Activated naive CD8-positive, alpha-beta T cell treated with anti-CD3 and anti-CD28 coated beads, Interleukin-2, amount 50 U/mL, for 24 hours (primary cell): ENCODE data around the gene RGS16.

Experiments
- ATAC-seq: fragments of 150-1000 bp; cut with Tn5 transposase; one replicate; pipeline ENCODE4 v1.10.0; 2021
- DNase-seq: peaks from one replicate; pipeline ENCODE4 v3.0.0; 2021
- H3K27ac Mint-ChIP-seq: one replicate; pipeline ENCODE4 v1.8.0; 2021; ENCODE audit warnings: mild to moderate bottlenecking, mixed read lengths
- H3K27me3 Mint-ChIP-seq: one replicate; pipeline ENCODE4 v1.8.0; 2021; ENCODE audit warnings: mixed read lengths
- H3K36me3 Mint-ChIP-seq: one replicate; pipeline ENCODE4 v1.8.0; 2021; ENCODE audit warnings: low read depth, mixed read lengths
- H3K4me1 Mint-ChIP-seq: one replicate; pipeline ENCODE4 v1.8.0; 2021; ENCODE audit warnings: mixed read lengths
- H3K4me3 Mint-ChIP-seq: one replicate; pipeline ENCODE4 v1.8.0; 2021; ENCODE audit warnings: mild to moderate bottlenecking, moderate library complexity, mixed read lengths
- H3K9me3 Mint-ChIP-seq: one replicate; pipeline ENCODE4 v1.8.0; 2021; ENCODE audit warnings: mixed read lengths

Gene RGS16

GRCh38 chr1:182624577-182624976 is 20.4 kb upstream of the RGS16 start:
- Mint-ChIP-seq H3K9me3 (peaks cover 8% of the 10 kb centered on the region), H3K27me3 (peaks cover 11% of the 10 kb centered on the region), H3K36me3 (peaks cover 7% of the 10 kb centered on the region), H3K27ac (peak overlapping the region; percentile 65), H3K4me1 (peaks cover 82% of the 10 kb centered on the region), H3K4me3 (no peak overlapping the region)
- DNase-seq (no peak), ATAC-seq (no peak)

DNA sequence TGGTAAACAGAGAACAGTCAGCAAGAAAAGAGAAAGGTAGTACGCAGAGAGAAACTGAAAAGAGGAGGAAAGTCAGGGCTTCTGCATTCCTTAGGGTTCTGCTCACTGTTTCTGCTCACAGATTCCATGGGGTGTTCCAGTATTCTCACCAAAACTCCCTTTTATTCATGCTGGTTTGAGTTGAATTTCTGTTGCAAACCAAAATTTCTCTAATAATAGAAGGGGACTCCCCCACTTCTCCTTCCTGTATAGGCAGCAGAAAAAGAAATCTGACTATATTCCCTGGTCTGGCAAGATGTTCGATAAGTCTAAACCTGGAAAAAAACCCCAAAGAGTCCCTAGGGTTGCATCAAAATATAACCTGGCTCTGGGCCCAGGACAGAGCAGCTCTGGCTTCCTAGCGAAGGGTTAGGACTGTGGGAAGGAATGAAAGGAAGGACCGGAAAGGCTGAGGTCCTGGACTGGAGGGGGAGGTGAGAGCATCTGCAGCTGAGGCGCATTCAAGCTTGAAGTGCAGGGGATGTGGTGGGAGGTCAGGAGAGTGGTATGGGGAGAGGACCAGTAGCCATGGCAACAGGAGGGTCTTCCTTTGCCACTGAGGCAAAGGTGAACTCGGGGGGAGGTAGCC is 18.8 kb upstream of the RGS16 start:
- no peak for ATAC-seq
- DNase-seq: no peak
- peak overlapping the region; percentile 53 for H3K27ac Mint-ChIP-seq
- peaks cover 11% of the 10 kb centered on the region for H3K36me3 Mint-ChIP-seq
- peaks cover 13% of the 10 kb centered on the region for H3K9me3 Mint-ChIP-seq
- H3K4me3 Mint-ChIP-seq: no peak overlapping the region
- H3K27me3 Mint-ChIP-seq: peaks cover 11% of the 10 kb centered on the region
- H3K4me1 Mint-ChIP-seq: peaks cover 86% of the 10 kb centered on the region

GRCh38 chr1:182621906-182622305 is 17.7 kb upstream of the RGS16 start:
- Mint-ChIP-seq H3K4me1 (peaks cover 94% of the 10 kb centered on the region), H3K27me3 (peaks cover 6% of the 10 kb centered on the region), H3K4me3 (no peak overlapping the region), H3K36me3 (peaks cover 11% of the 10 kb centered on the region), H3K9me3 (peaks cover 13% of the 10 kb centered on the region), H3K27ac (no peak overlapping the region)
- ATAC-seq: no peak
- no peak for DNase-seq

DNA sequence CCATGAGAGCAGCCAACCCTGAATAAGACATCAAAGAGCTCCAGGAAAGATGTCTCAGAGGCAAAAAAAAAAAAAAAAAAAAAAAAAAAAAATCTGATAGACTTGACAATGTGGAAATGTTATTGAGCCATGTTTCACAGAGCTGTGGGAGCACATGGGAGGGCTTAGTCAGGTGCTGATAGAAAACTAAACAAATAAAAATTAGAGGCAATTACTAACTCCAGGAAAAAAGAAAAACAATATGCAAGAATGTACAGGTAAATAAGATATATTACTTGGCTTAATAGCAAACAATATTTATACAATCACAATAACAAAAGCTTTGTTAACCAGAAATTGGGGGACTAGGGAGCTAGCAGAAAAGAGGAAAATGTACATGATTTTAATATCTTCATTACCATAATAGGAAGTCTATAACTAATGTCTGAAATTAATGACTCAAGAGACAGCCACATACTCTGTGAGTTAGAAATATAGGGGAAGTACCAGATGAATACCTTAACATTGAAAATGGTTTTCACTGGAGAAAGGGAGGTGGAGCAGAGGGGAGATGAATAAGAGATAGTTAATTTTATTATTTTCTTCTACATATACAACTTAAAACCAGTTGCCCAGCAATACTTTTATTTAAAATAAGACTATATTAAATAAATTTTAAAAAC is 16.9 kb upstream of the RGS16 start:
- Mint-ChIP-seq H3K27me3 (peaks cover 4% of the 10 kb centered on the region), H3K4me3 (peak overlapping the region; percentile 36), H3K36me3 (peaks cover 12% of the 10 kb centered on the region), H3K9me3 (peaks cover 13% of the 10 kb centered on the region), H3K4me1 (peaks cover 94% of the 10 kb centered on the region), H3K27ac (peak overlapping the region; percentile 79)
- DNase-seq (no peak), ATAC-seq (peak; percentile 52)

GRCh38 chr1:182617734-182618351 is 13.7 kb upstream of the RGS16 start:
- Mint-ChIP-seq H3K27ac (peak overlapping the region; percentile 44), H3K36me3 (peaks cover 13% of the 10 kb centered on the region), H3K27me3 (peaks cover 15% of the 10 kb centered on the region), H3K4me1 (peaks cover 91% of the 10 kb centered on the region), H3K4me3 (peak overlapping the region; percentile 39), H3K9me3 (peaks cover 13% of the 10 kb centered on the region)
- DNase-seq (no peak), ATAC-seq (peak; percentile 16)

DNA sequence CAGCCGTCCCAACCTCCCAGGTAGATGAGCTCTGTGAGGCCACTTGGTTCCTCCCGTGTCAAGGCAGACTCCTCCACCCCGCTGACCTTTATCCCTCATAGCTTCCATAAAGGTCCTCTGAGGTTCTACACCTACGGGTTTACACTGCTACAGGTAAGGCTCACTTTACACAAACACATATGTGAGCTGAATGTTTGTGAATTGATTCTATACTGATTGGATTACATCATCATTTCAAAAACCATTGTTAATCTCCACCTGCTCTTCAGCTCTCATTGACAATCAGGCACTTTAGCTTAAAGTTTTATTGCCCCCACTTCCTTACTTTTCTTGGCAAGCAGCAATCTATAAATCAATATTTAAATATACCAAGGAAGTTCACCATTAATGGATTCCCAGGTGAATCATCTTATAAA is 12.8 kb upstream of the RGS16 start:
- Mint-ChIP-seq H3K36me3 (peaks cover 13% of the 10 kb centered on the region), H3K4me3 (peak overlapping the region; percentile 81), H3K9me3 (peaks cover 13% of the 10 kb centered on the region), H3K27me3 (peaks cover 24% of the 10 kb centered on the region), H3K27ac (peak overlapping the region; percentile 95), H3K4me1 (peaks cover 85% of the 10 kb centered on the region)
- ATAC-seq: no peak
- no peak for DNase-seq

DNA sequence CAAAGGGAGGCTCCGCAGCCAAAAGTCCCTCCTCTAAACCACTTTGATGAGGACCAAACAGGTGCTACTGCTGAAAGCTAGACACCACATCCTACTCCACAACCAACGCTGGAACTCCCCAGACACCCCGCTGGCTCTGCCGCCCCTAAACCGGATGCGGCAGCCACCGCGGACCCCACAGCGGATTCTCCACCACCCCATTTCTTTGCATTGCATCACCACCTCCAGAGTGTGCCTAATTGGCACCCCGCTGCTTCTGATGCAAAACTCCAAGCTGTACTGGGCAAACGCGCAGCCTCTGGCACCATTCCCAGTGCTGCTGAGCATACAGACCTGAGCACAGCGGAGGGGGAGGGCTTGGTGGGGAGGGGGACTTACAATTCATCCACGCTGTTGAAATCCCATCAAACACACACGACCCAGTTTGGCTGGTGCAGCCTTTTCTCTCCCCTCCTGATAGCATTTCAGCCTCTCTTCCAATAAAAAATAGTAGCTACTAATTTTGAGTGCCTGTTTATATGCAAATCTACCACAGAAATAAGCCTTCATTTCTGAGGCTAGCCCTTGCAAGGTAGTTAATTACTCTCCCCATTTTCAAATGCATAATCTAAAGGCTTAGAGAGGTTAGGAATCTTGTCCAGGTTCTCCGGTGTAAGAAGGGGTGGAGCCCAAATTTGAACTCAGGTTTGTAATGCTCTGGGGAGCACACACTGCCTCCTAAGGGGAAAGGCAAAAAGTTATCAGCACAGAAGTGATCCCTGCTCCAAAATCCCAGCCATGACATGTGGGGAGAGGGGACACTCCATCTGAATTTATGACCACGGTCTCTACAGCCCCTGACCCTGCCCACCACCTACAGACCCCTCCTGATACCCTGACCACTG is 12.2 kb upstream of the RGS16 start:
- ATAC-seq: peak; percentile 85
- Mint-ChIP-seq H3K9me3 (peaks cover 13% of the 10 kb centered on the region), H3K27ac (peak overlapping the region; percentile 95), H3K4me3 (peak overlapping the region; percentile 81), H3K4me1 (peaks cover 81% of the 10 kb centered on the region), H3K27me3 (peaks cover 30% of the 10 kb centered on the region), H3K36me3 (peaks cover 13% of the 10 kb centered on the region)
- peak; percentile 87 for DNase-seq

GRCh38 chr1:182615468-182616129 is 11.4 kb upstream of the RGS16 start:
- peaks cover 33% of the 10 kb centered on the region for H3K27me3 Mint-ChIP-seq
- peak overlapping the region; percentile 95 for H3K27ac Mint-ChIP-seq
- ATAC-seq (peak; percentile 60), DNase-seq (peak; percentile 63)
- H3K4me3 Mint-ChIP-seq: peak overlapping the region; percentile 81
- H3K9me3 Mint-ChIP-seq: peaks cover 6% of the 10 kb centered on the region
- peaks cover 81% of the 10 kb centered on the region for H3K4me1 Mint-ChIP-seq
- peaks cover 8% of the 10 kb centered on the region for H3K36me3 Mint-ChIP-seq

DNA sequence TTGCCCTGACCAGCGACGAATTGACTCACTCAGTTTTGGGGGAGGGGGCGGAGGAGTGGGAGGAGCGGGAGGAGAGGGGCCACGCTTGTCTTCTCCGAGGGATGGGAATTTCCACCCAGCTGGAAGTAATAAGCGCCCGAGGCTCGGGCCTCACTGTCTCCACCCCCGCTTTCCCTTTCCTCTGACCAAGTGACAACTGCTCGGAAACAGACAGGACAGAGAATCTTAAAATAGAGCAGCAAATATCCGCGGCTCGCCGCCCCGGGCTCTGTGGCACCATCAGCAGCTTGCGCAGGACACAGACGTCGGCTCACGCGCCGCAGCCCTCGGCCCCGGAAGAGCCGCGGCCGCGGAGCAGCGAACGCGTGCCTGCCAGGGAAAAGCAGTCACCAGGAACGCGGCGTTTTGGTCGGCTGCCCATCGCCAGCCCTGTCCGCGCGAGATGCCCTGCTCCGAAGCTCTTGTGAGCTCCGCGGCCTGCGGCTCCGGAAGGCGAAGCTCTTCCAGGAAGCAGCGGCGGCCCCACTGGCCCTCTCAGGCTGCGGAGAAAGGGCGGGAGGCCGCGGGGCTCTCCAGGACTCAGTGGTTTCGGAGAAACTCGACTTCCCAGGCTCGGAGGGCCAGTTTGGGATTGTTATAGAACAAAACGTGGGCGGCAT is 10.7 kb upstream of the RGS16 start:
- H3K36me3 Mint-ChIP-seq: peaks cover 7% of the 10 kb centered on the region
- peaks cover 81% of the 10 kb centered on the region for H3K4me1 Mint-ChIP-seq
- H3K27me3 Mint-ChIP-seq: peaks cover 33% of the 10 kb centered on the region
- peaks cover 5% of the 10 kb centered on the region for H3K9me3 Mint-ChIP-seq
- DNase-seq (peak; percentile 73), ATAC-seq (peak; percentile 29)
- H3K27ac Mint-ChIP-seq: peak overlapping the region; percentile 95
- H3K4me3 Mint-ChIP-seq: peak overlapping the region; percentile 81

- no peaks in the 10 kb centered on the region for H3K9me3 Mint-ChIP-seq
- H3K27ac Mint-ChIP-seq: no peak overlapping the region
- peaks cover 2% of the 10 kb centered on the region for H3K36me3 Mint-ChIP-seq
- H3K4me1 Mint-ChIP-seq: peaks cover 83% of the 10 kb centered on the region
- H3K27me3 Mint-ChIP-seq: peaks cover 51% of the 10 kb centered on the region
- no peak for DNase-seq
- H3K4me3 Mint-ChIP-seq: no peak overlapping the region
- no peak for ATAC-seq
These were observed 7.6 kb upstream of the RGS16 start for GRCh38 chr1:182611787-182612186.

DNA sequence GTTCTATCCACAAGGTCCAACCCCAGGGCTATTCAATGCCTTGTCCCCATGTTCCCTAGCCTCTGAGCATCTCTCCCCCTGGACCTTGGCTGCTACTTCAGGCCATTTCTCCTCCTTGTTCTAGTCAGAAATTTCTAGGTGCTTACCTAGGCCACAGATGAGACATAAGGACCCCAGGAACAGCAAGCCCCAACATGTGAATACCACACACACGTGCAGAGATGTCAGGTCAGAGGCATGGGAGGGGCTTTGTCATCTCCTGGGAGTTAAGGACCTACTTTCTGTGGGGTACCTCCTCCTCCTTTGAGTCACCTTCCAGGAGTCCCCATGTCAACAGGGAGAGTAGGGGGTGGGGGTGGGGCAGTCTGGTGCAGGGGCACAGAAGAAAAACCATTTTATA is 7.1 kb upstream of the RGS16 start:
- H3K4me1 Mint-ChIP-seq: peaks cover 82% of the 10 kb centered on the region
- H3K36me3 Mint-ChIP-seq: peaks cover 2% of the 10 kb centered on the region
- H3K27ac Mint-ChIP-seq: no peak overlapping the region
- DNase-seq (no peak), ATAC-seq (no peak)
- peaks cover 56% of the 10 kb centered on the region for H3K27me3 Mint-ChIP-seq
- H3K9me3 Mint-ChIP-seq: no peaks in the 10 kb centered on the region
- peak overlapping the region; percentile 20 for H3K4me3 Mint-ChIP-seq

DNA sequence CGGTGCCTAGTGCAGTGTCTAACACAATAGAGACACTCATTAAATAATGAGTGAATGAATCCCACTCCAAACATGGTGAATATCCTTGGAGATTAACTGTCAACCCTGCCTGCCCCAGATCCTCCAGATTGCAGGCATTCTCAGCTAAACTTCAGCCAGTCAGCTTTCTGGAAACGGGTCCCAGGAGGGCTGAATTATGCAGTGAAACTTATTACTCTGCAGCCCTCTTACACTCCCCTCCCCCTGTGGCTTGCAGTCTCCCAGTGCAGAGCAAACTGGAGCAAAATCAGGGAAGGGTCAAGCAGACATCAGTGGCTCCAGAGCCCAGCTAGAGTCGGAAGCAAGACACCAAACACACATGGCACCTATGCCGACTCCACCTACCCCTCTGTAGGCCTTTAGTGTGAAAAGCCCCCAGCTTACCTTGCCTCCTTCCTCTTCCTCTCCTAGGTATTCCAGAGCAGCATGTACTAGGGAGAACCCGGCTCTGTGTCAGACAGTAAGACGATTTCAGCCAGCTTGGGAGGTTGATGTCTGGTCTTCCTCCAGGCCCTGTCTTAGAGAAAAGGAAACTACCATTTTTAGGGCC is 6.5 kb upstream of the RGS16 start:
- Mint-ChIP-seq H3K4me3 (no peak overlapping the region), H3K27ac (no peak overlapping the region), H3K36me3 (no peaks in the 10 kb centered on the region), H3K9me3 (no peaks in the 10 kb centered on the region), H3K4me1 (peaks cover 77% of the 10 kb centered on the region), H3K27me3 (peaks cover 55% of the 10 kb centered on the region)
- DNase-seq: no peak
- ATAC-seq: no peak

GRCh38 chr1:182608845-182609610 is 4.8 kb upstream of the RGS16 start:
- Mint-ChIP-seq H3K27ac (peak overlapping the region; percentile 3), H3K27me3 (peaks cover 70% of the 10 kb centered on the region), H3K4me1 (peaks cover 77% of the 10 kb centered on the region), H3K9me3 (no peaks in the 10 kb centered on the region), H3K4me3 (no peak overlapping the region), H3K36me3 (no peaks in the 10 kb centered on the region)
- DNase-seq (no peak), ATAC-seq (no peak)
